Measurements from ENCODE around the gene BRD1.

The BRD1 gene

GRCh38 chr22:49793296-49793695, 34.4 kb downstream of the BRD1 start:
- TF ChIP-seq SIN3A (IDR thresholded peaks at IDR 0.05; ENCODE audit: borderline replicate concordance, insufficient read depth, low read length) (no peak), POLR2AphosphoS5 (IDR thresholded peaks at IDR 0.05; ENCODE audit: low read depth, low read length) (no peak), TAF1 (IDR thresholded peaks at IDR 0.05; ENCODE audit: borderline replicate concordance, insufficient read depth, low read length) (no peak), REST (IDR thresholded peaks at IDR 0.05; ENCODE audit: insufficient read depth in 1 of 2, low read depth in 2 of 2, low read length in 2 of 2) (no peak), FOXP2 (optimal IDR thresholded peaks at IDR 0.05; ENCODE audit: borderline replicate concordance, extremely low read depth, extremely low read length, insufficient read depth) (no peak)

- TF ChIP-seq REST (IDR thresholded peaks at IDR 0.05; ENCODE audit: insufficient read depth in 1 of 2, low read depth in 2 of 2, low read length in 2 of 2) (no peak), FOXP2 (optimal IDR thresholded peaks at IDR 0.05; ENCODE audit: borderline replicate concordance, extremely low read depth, extremely low read length, insufficient read depth) (no peak), TAF1 (IDR thresholded peaks at IDR 0.05; ENCODE audit: borderline replicate concordance, insufficient read depth, low read length) (no peak), POLR2AphosphoS5 (IDR thresholded peaks at IDR 0.05; ENCODE audit: low read depth, low read length) (no peak), SIN3A (IDR thresholded peaks at IDR 0.05; ENCODE audit: borderline replicate concordance, insufficient read depth, low read length) (no peak)
Observed at GRCh38 chr22:49792107-49792506, 35.6 kb downstream of the BRD1 start.

- no peak for TF ChIP-seq REST (IDR thresholded peaks at IDR 0.05; ENCODE audit: insufficient read depth in 1 of 2, low read depth in 2 of 2, low read length in 2 of 2)
- TF ChIP-seq SIN3A (IDR thresholded peaks at IDR 0.05; ENCODE audit: borderline replicate concordance, insufficient read depth, low read length), result no peak
- no peak for TF ChIP-seq POLR2AphosphoS5 (IDR thresholded peaks at IDR 0.05; ENCODE audit: low read depth, low read length)
- TF ChIP-seq TAF1 (IDR thresholded peaks at IDR 0.05; ENCODE audit: borderline replicate concordance, insufficient read depth, low read length), result no peak
- no peak for TF ChIP-seq FOXP2 (optimal IDR thresholded peaks at IDR 0.05; ENCODE audit: borderline replicate concordance, extremely low read depth, extremely low read length, insufficient read depth)
Observed at GRCh38 chr22:49791682-49792081, 36.0 kb downstream of the BRD1 start.

GRCh38 chr22:49790912-49791311, 36.8 kb downstream of the BRD1 start:
- no peak for TF ChIP-seq POLR2AphosphoS5 (IDR thresholded peaks at IDR 0.05; ENCODE audit: low read depth, low read length)

- no peak for TF ChIP-seq SIN3A (IDR thresholded peaks at IDR 0.05; ENCODE audit: borderline replicate concordance, insufficient read depth, low read length)
- TF ChIP-seq TAF1 (IDR thresholded peaks at IDR 0.05; ENCODE audit: borderline replicate concordance, insufficient read depth, low read length), result no peak
- no peak for TF ChIP-seq REST (IDR thresholded peaks at IDR 0.05; ENCODE audit: insufficient read depth in 1 of 2, low read depth in 2 of 2, low read length in 2 of 2)
- TF ChIP-seq FOXP2 (optimal IDR thresholded peaks at IDR 0.05; ENCODE audit: borderline replicate concordance, extremely low read depth, extremely low read length, insufficient read depth), result peak; percentile 45
- TF ChIP-seq POLR2AphosphoS5 (IDR thresholded peaks at IDR 0.05; ENCODE audit: low read depth, low read length), result no peak
Observed at GRCh38 chr22:49789289-49790141, 38.2 kb downstream of the BRD1 start.
